Activated naive CD8-positive, alpha-beta T cell treated with anti-CD3 and anti-CD28 coated beads, Interleukin-2, amount 10 ng/mL, durations not matched to agents 7 days and 5 days (primary cell): ENCODE measurements around the gene CFAP58. TPM values are rescaled to one million over a fixed set of nuclear protein-coding genes. Genes with fewer than 3 reads are reported as not detected.

Experiments used
- ATAC-seq: fragments of 150-1000 bp; cut with Tn5 transposase; one replicate; pipeline ENCODE4 v1.10.0; 2021; ENCODE audit warnings: low read depth, moderate library complexity
- POLR2A ChIA-PET: fragments of 350-600 bp; sonication (Branson Sonifier 250); formaldehyde crosslinking; loops from one replicate; lab custom pipeline; 2021; ENCODE audit warnings: antibody characterized with exemption; lab: Charles Lee
- DNase-seq: peaks from one replicate; pipeline ENCODE4 v3.0.0; 2021
- H3K27ac Mint-ChIP-seq: one replicate; pipeline ENCODE4 v1.8.0; 2022; ENCODE audit warnings: mild to moderate bottlenecking, mixed read lengths
- H3K27me3 Mint-ChIP-seq: one replicate; pipeline ENCODE4 v1.8.0; 2022; ENCODE audit warnings: mild to moderate bottlenecking, moderate library complexity, mixed read lengths
- H3K36me3 Mint-ChIP-seq: one replicate; pipeline ENCODE4 v1.8.0; 2021; ENCODE audit warnings: mild to moderate bottlenecking, mixed read lengths
- H3K4me1 Mint-ChIP-seq: one replicate; pipeline ENCODE4 v1.8.0; 2021; ENCODE audit warnings: mixed read lengths
- H3K4me3 Mint-ChIP-seq: one replicate; pipeline ENCODE4 v1.8.0; 2022; ENCODE audit warnings: mild to moderate bottlenecking, moderate library complexity, mixed read lengths
- H3K9me3 Mint-ChIP-seq: one replicate; pipeline ENCODE4 v1.8.0; 2021; ENCODE audit warnings: mixed read lengths
- total RNA-seq, 2 experiments: library from RNA; stranded (reverse); gene quantifications; one replicate each; pipeline ENCODE4 v1.2.3, GENCODE V29; 2021

Gene CFAP58
- total RNA-seq, 2 experiments from 2014 or later, result 0.28 to 0.34 TPM

- H3K9me3 Mint-ChIP-seq, result no peaks in the 10 kb centered on the region
- peaks cover 17% of the 10 kb centered on the region for H3K36me3 Mint-ChIP-seq
- ATAC-seq (no peak), DNase-seq (peak; percentile 21)
- POLR2A ChIA-PET, result no interaction called here
- H3K4me3 Mint-ChIP-seq, result no peak overlapping the region
- no peak overlapping the region for H3K27ac Mint-ChIP-seq
- H3K27me3 Mint-ChIP-seq, result no peaks in the 10 kb centered on the region
- H3K4me1 Mint-ChIP-seq, result peaks cover 22% of the 10 kb centered on the region
These were observed 38.1 kb upstream of the CFAP58 start for GRCh38 chr10:104315486-104315921.

GRCh38 chr10:104316321-104317099 lies 37.1 kb upstream of the CFAP58 start:
- no peak overlapping the region for H3K27ac Mint-ChIP-seq
- no peaks in the 10 kb centered on the region for H3K9me3 Mint-ChIP-seq
- no peaks in the 10 kb centered on the region for H3K27me3 Mint-ChIP-seq
- H3K36me3 Mint-ChIP-seq, result peaks cover 10% of the 10 kb centered on the region
- POLR2A ChIA-PET, result no interaction called here
- peaks cover 21% of the 10 kb centered on the region for H3K4me1 Mint-ChIP-seq
- DNase-seq (no peak), ATAC-seq (no peak)
- no peak overlapping the region for H3K4me3 Mint-ChIP-seq

DNA sequence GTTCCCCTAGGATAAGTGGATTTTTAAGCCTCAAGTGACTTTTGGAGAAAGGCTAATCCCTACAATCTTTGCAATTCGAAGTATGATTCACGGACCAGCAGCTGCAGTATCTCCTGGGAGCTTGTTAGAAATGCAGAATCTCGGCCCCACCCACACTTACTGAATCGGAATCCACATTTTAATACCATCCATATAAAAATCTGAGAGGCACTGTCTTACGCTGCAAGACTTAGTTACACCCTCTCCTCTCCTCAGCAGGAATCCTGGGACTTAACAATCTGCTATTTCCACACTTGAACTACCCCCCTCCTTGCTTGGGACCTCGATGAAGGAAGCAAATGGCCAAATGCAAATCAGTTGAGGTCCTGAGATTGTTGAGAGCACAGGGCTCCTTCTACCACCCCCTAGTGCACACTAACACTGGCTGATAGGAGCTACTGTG lies 36.3 kb upstream of the CFAP58 start:
- Mint-ChIP-seq H3K4me1 (peaks cover 26% of the 10 kb centered on the region), H3K36me3 (peaks cover 6% of the 10 kb centered on the region), H3K27ac (no peak overlapping the region), H3K27me3 (no peaks in the 10 kb centered on the region), H3K4me3 (no peak overlapping the region), H3K9me3 (no peaks in the 10 kb centered on the region)
- POLR2A ChIA-PET, result no interaction called here
- DNase-seq (no peak), ATAC-seq (no peak)

GRCh38 chr10:104317726-104318299 lies 35.8 kb upstream of the CFAP58 start:
- Mint-ChIP-seq H3K36me3 (peaks cover 4% of the 10 kb centered on the region), H3K27ac (peak overlapping the region; percentile 26), H3K9me3 (no peaks in the 10 kb centered on the region), H3K4me3 (no peak overlapping the region), H3K27me3 (no peaks in the 10 kb centered on the region), H3K4me1 (peaks cover 27% of the 10 kb centered on the region)
- ATAC-seq, result no peak
- no peak for DNase-seq
- POLR2A ChIA-PET, result no interaction called here

- H3K9me3 Mint-ChIP-seq, result no peaks in the 10 kb centered on the region
- DNase-seq (no peak), ATAC-seq (no peak)
- peaks cover 30% of the 10 kb centered on the region for H3K4me1 Mint-ChIP-seq
- no peak overlapping the region for H3K27ac Mint-ChIP-seq
- POLR2A ChIA-PET, result no interaction called here
- H3K4me3 Mint-ChIP-seq, result no peak overlapping the region
- H3K36me3 Mint-ChIP-seq, result peaks cover under 1% of the 10 kb centered on the region
- no peaks in the 10 kb centered on the region for H3K27me3 Mint-ChIP-seq
These were observed 35.3 kb upstream of the CFAP58 start for GRCh38 chr10:104318326-104318725.

- no peaks in the 10 kb centered on the region for H3K27me3 Mint-ChIP-seq
- no peak overlapping the region for H3K27ac Mint-ChIP-seq
- H3K4me3 Mint-ChIP-seq, result no peak overlapping the region
- peaks cover 37% of the 10 kb centered on the region for H3K4me1 Mint-ChIP-seq
- DNase-seq (peak; percentile 22), ATAC-seq (no peak)
- peaks cover 3% of the 10 kb centered on the region for H3K36me3 Mint-ChIP-seq
- POLR2A ChIA-PET, result no interaction called here
- no peaks in the 10 kb centered on the region for H3K9me3 Mint-ChIP-seq
These were observed 34.6 kb upstream of the CFAP58 start for GRCh38 chr10:104318810-104319741.

GRCh38 chr10:104321226-104321625 lies 32.4 kb upstream of the CFAP58 start:
- Mint-ChIP-seq H3K4me3 (no peak overlapping the region), H3K27me3 (no peaks in the 10 kb centered on the region), H3K9me3 (no peaks in the 10 kb centered on the region), H3K36me3 (peaks cover 14% of the 10 kb centered on the region), H3K27ac (no peak overlapping the region), H3K4me1 (peaks cover 58% of the 10 kb centered on the region)
- POLR2A ChIA-PET, result interaction anchor here (0.6 to 6.8 kb wide), 4 partner anchors 15 to 77 kb away, joined by 3 to 39 read pairs (median 11); partner anchors contain the start of gene ITPRIP
- ATAC-seq, result no peak
- DNase-seq, result no peak

DNA sequence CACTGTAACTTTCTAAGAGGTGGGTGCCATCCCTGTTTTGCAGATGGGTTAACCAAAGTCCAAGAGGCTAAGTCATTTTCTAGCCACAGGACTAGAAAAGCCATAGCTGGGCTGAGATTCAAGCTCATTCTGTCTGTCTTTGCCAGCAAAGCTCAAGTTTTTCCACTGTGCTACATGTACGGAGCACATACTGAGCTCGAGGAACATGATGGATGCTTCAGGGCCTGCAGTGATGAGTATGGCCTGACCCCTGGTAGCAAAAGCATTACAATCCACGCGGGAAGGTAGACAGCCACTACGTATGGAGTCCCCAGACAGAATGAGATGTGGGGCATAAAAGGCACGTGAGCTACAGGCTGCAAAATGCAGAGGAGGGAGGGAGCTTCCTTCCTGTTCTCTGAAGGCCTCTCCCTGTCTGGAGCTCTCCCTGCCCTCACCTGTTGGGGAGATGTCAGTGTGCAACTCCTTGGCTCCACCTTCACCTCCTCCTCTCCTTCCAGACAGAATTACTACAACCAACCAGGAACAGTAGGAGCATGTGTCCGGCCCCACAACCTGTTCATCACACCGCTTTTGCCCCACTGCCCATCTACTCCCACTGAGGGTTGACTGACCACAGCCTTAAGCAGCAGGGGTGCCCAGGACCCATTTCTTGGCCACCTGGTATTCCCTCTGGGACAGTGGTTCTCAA lies 31.8 kb upstream of the CFAP58 start:
- Mint-ChIP-seq H3K27me3 (no peaks in the 10 kb centered on the region), H3K36me3 (peaks cover 14% of the 10 kb centered on the region), H3K4me3 (peak overlapping the region; percentile 65), H3K9me3 (no peaks in the 10 kb centered on the region), H3K4me1 (peaks cover 63% of the 10 kb centered on the region), H3K27ac (peak overlapping the region; percentile 85)
- POLR2A ChIA-PET, result interaction anchor here (0.6 to 6.8 kb wide), 9 partner anchors 10 to 90 kb away, joined by 3 to 39 read pairs (median 3); partner anchors contain the start of genes CFAP43 and ITPRIP
- ATAC-seq (peak; percentile 2), DNase-seq (peak; percentile 29)

DNA sequence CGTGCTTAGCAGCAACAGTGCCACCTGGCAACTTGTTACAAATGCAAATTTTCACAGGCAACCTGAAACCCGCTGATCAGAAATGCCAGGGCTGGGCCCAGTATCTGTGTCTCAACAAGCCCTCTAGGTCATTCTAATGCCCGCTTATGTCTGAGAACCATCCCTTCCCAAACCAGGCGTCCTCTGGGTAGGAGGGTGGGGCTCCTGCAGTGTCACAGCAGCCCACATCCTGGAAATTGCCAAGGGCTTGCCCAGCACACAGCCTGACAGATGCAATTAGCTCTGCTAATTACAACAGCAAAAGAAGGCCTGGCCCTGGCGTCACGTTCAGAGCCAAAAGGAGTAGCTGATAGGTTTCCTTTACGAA lies 31.2 kb upstream of the CFAP58 start:
- no peaks in the 10 kb centered on the region for H3K9me3 Mint-ChIP-seq
- ATAC-seq (peak; percentile 63), DNase-seq (peak; percentile 44)
- peaks cover 14% of the 10 kb centered on the region for H3K36me3 Mint-ChIP-seq
- POLR2A ChIA-PET, result interaction anchor here (0.8 to 6.8 kb wide), 6 partner anchors 11 to 29 kb away, joined by 3 to 39 read pairs (median 3); partner anchors contain the start of gene ITPRIP
- no peaks in the 10 kb centered on the region for H3K27me3 Mint-ChIP-seq
- peak overlapping the region; percentile 85 for H3K27ac Mint-ChIP-seq
- H3K4me1 Mint-ChIP-seq, result peaks cover 68% of the 10 kb centered on the region
- peak overlapping the region; percentile 65 for H3K4me3 Mint-ChIP-seq

DNA sequence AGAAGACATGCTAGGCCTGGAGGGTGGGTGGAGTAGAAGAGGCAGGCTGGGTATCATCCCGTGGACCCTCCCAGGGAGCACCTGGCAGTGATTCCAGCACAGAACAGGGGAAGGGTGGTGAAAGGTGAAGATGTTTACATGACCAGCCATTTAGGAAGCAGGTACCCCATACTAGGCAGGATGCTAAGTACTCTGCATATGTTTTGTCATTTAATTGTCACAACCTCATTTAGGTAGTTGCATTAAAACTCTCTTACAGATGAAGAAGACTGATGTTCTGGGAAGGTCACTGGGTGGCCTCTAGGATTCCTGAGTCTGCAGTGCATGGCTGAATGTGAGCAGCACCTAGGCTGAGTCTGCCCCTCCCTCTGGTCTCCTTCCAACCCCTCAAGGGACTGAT lies 30.5 kb upstream of the CFAP58 start:
- POLR2A ChIA-PET, result interaction anchor here (1.0 to 6.8 kb wide), 5 partner anchors 12 to 29 kb away, joined by 3 to 39 read pairs (median 3); partner anchors contain the start of gene ITPRIP
- Mint-ChIP-seq H3K4me3 (peak overlapping the region; percentile 65), H3K36me3 (peaks cover 14% of the 10 kb centered on the region), H3K27ac (peak overlapping the region; percentile 85), H3K4me1 (peaks cover 73% of the 10 kb centered on the region), H3K9me3 (no peaks in the 10 kb centered on the region), H3K27me3 (no peaks in the 10 kb centered on the region)
- no peak for DNase-seq
- no peak for ATAC-seq

- Mint-ChIP-seq H3K4me1 (peaks cover 77% of the 10 kb centered on the region), H3K9me3 (no peaks in the 10 kb centered on the region), H3K36me3 (peaks cover 14% of the 10 kb centered on the region), H3K4me3 (peak overlapping the region; percentile 75), H3K27me3 (no peaks in the 10 kb centered on the region), H3K27ac (peak overlapping the region; percentile 85)
- ATAC-seq, result no peak
- POLR2A ChIA-PET, result interaction anchor here (1.4 to 6.8 kb wide), 2 partner anchors 15 to 19 kb away, joined by 4 to 39 read pairs; partner anchors contain the start of gene ITPRIP
- no peak for DNase-seq
These were observed 29.9 kb upstream of the CFAP58 start for GRCh38 chr10:104323760-104324201.

DNA sequence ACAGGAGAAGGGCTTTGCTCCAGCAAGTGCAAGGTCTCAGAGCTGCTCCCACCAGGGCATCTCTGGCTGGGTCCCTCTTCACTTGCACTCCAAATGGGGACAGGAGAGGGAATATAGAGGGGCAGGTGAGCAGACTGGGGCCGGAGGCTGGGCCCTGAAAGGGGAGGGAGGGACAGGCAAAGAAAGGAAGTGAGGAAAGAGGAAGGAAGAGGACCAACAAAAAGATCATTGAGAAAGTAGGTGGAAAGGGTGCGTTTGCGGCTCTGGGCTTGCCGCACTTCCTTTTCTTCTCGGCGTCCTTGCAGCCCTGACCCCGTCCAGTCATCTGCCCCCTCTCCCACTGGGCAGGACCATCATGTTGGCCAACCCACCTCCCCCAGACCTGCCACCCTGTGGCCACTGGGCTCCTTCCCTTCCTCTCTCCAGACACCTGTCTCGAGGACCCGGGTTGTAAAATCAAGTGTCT lies 29.4 kb upstream of the CFAP58 start:
- H3K9me3 Mint-ChIP-seq, result no peaks in the 10 kb centered on the region
- no peaks in the 10 kb centered on the region for H3K27me3 Mint-ChIP-seq
- POLR2A ChIA-PET, result interaction anchor here (0.6 to 6.8 kb wide), 3 partner anchors 14 to 22 kb away, joined by 3 to 39 read pairs (median 4); partner anchors contain the start of gene ITPRIP
- DNase-seq, result no peak
- ATAC-seq, result no peak
- H3K27ac Mint-ChIP-seq, result peak overlapping the region; percentile 85
- H3K4me1 Mint-ChIP-seq, result peaks cover 80% of the 10 kb centered on the region
- peak overlapping the region; percentile 75 for H3K4me3 Mint-ChIP-seq
- peaks cover 14% of the 10 kb centered on the region for H3K36me3 Mint-ChIP-seq
